ENCODE results near the gene RTP2. TPM values are rescaled to one million over a fixed set of nuclear protein-coding genes. Genes with fewer than 3 reads are reported as not detected.

The RTP2 gene
- total RNA-seq, 1 donor from 2014 or later = not detected

GRCh38 chr3:187737006-187737367 lies 34.6 kb upstream of the RTP2 start:
- H3K27ac ChIP-seq = peak overlapping the region; percentile 98 to 99
- peaks cover 6 to 27% of the 10 kb centered on the region in 2 donors for H3K4me1 ChIP-seq
- no peaks in the 10 kb centered on the region for H3K27me3 ChIP-seq
- H3K4me3 ChIP-seq = peak overlapping the region; percentile 73 to 75
- peaks cover 17 to 26% of the 10 kb centered on the region in 2 donors for H3K36me3 ChIP-seq
- no peak for TF ChIP-seq CTCF (IDR thresholded peaks at IDR 0.05)
- H3K9me3 ChIP-seq = no peaks in the 10 kb centered on the region
- DNase-seq (ENCODE audit: low spot score in 2 of 2) = peak in 1 of 2 donors; percentile 64
- intact Hi-C loops (cut with DNase I) = no loop called here

GRCh38 chr3:187736418-187736871 lies 34.1 kb upstream of the RTP2 start:
- Histone ChIP-seq H3K9me3 (no peaks in the 10 kb centered on the region), H3K36me3 (peaks cover 22 to 32% of the 10 kb centered on the region in 2 donors), H3K4me3 (peak overlapping the region in 1 of 2 donors; percentile 73), H3K4me1 (peaks cover 6 to 27% of the 10 kb centered on the region in 2 donors), H3K27ac (peak overlapping the region; percentile 35 to 99), H3K27me3 (no peaks in the 10 kb centered on the region)
- no peak for TF ChIP-seq CTCF (IDR thresholded peaks at IDR 0.05)
- intact Hi-C loops (cut with DNase I) = no loop called here
- peak in 1 of 2 donors; percentile 74 for DNase-seq (ENCODE audit: low spot score in 2 of 2)

- no peaks in the 10 kb centered on the region for H3K27me3 ChIP-seq
- peak overlapping the region; percentile 35 to 99 for H3K27ac ChIP-seq
- H3K9me3 ChIP-seq = no peaks in the 10 kb centered on the region
- peaks cover 27 to 38% of the 10 kb centered on the region in 2 donors for H3K36me3 ChIP-seq
- DNase-seq (ENCODE audit: low spot score in 2 of 2) = peak in 1 of 2 donors; percentile 60
- TF ChIP-seq CTCF (IDR thresholded peaks at IDR 0.05) = no peak
- intact Hi-C loops (cut with DNase I) = no loop called here
- peaks cover 6 to 27% of the 10 kb centered on the region in 2 donors for H3K4me1 ChIP-seq
- no peak overlapping the region for H3K4me3 ChIP-seq
Observed at GRCh38 chr3:187735837-187736236, 33.5 kb upstream of the RTP2 start.

- H3K4me3 ChIP-seq = no peak overlapping the region
- H3K36me3 ChIP-seq = peaks cover 32 to 42% of the 10 kb centered on the region in 2 donors
- peaks cover 3 to 24% of the 10 kb centered on the region in 2 donors for H3K4me1 ChIP-seq
- H3K27me3 ChIP-seq = no peaks in the 10 kb centered on the region
- TF ChIP-seq CTCF (IDR thresholded peaks at IDR 0.05) = no peak
- peak overlapping the region; percentile 35 to 99 for H3K27ac ChIP-seq
- intact Hi-C loops (cut with DNase I) = no loop called here
- peak in 1 of 2 donors; percentile 13 for DNase-seq (ENCODE audit: low spot score in 2 of 2)
- H3K9me3 ChIP-seq = no peaks in the 10 kb centered on the region
Observed at GRCh38 chr3:187735383-187735782, 33.0 kb upstream of the RTP2 start.

- Histone ChIP-seq H3K4me3 (no peak overlapping the region), H3K36me3 (peaks cover 37 to 48% of the 10 kb centered on the region in 2 donors), H3K4me1 (peaks cover 0 to 22% of the 10 kb centered on the region in 2 donors), H3K9me3 (no peaks in the 10 kb centered on the region), H3K27ac (no peak overlapping the region), H3K27me3 (no peaks in the 10 kb centered on the region)
- DNase-seq (ENCODE audit: low spot score in 2 of 2) = peak in 1 of 2 donors; percentile 35
- TF ChIP-seq CTCF (IDR thresholded peaks at IDR 0.05) = no peak
- intact Hi-C loops (cut with DNase I) = no loop called here
Observed at GRCh38 chr3:187734841-187735240, 32.5 kb upstream of the RTP2 start.

GRCh38 chr3:187733371-187733770 lies 31.0 kb upstream of the RTP2 start:
- H3K4me3 ChIP-seq = no peak overlapping the region
- intact Hi-C loops (cut with DNase I) = no loop called here
- no peaks in the 10 kb centered on the region for H3K9me3 ChIP-seq
- peaks cover 0 to 15% of the 10 kb centered on the region in 2 donors for H3K4me1 ChIP-seq
- H3K27ac ChIP-seq = no peak overlapping the region
- H3K27me3 ChIP-seq = no peaks in the 10 kb centered on the region
- DNase-seq (ENCODE audit: low spot score in 2 of 2) = peak in 1 of 2 donors; percentile 54
- peaks cover 52 to 62% of the 10 kb centered on the region in 2 donors for H3K36me3 ChIP-seq
- TF ChIP-seq CTCF (IDR thresholded peaks at IDR 0.05) = no peak
